Measurements from ENCODE around the gene LMOD1.

- TF ChIP-seq POLR2A (IDR thresholded peaks at IDR 0.05; ENCODE audit: low read depth, low read length) = no peak
- no peak for TF ChIP-seq POLR2AphosphoS5 (IDR thresholded peaks at IDR 0.05; ENCODE audit: low read depth, low read length)
- TF ChIP-seq TAF1 (IDR thresholded peaks at IDR 0.05; ENCODE audit: borderline replicate concordance, low read depth, low read length) = no peak
Measured at GRCh38 chr1:201921952-201922558, 24.3 kb downstream of the LMOD1 start.

All from GM12892 (cell line).